ENCODE measurements around the gene PTH1R.

GRCh38 chr3:46947981-46948791, 70.7 kb downstream of the PTH1R start:
- no peak for TF ChIP-seq CTCF (IDR thresholded peaks at IDR 0.05; ENCODE audit: low read depth, low read length)
- TF ChIP-seq EZH2phosphoT487 (IDR thresholded peaks at IDR 0.05; ENCODE audit: low read depth): no peak

Measured in OCI-LY3 (cell line).